Mucosa of stomach (tissue), 1 donor: Measurements from ENCODE around the gene GLG1.
"Not testable (repeated sequence)": the region's sequence is repeated elsewhere in the genome, so short reads cannot be mapped to it uniquely, and the experiment has no call there.

Source experiments
- H3K27me3 ChIP-seq: one replicate; pipeline ENCODE4 v1.7.0; 2013; ENCODE audit warnings: mild to moderate bottlenecking, low read length; ENCODE audit not compliant: control insufficient read depth, insufficient read depth
- H3K36me3 ChIP-seq: one replicate; pipeline ENCODE4 v1.7.0; 2013; ENCODE audit warnings: low read length; ENCODE audit not compliant: control insufficient read depth, insufficient read depth
- H3K4me1 ChIP-seq: one replicate; pipeline ENCODE4 v1.7.0; 2013; ENCODE audit warnings: mild to moderate bottlenecking, low read length; ENCODE audit not compliant: control insufficient read depth, insufficient read depth
- H3K4me3 ChIP-seq: one replicate; pipeline ENCODE4 v1.7.0; 2013; ENCODE audit warnings: low read length
- H3K9ac ChIP-seq: one replicate; pipeline ENCODE4 v1.7.0; 2013; ENCODE audit warnings: mild to moderate bottlenecking, low read length, moderate library complexity
- H3K9me3 ChIP-seq: one replicate; pipeline ENCODE4 v1.7.0; 2013; ENCODE audit warnings: mild to moderate bottlenecking, low read length, moderate library complexity; ENCODE audit not compliant: control insufficient read depth
- donor health status: Pancreatic carcinoma.

The GLG1 gene

GRCh38 chr16:74398212-74398895 lies 208.6 kb downstream of the GLG1 start:
- not testable (repeated sequence) for H3K4me3 ChIP-seq, H3K27me3 ChIP-seq, H3K9ac ChIP-seq, H3K4me1 ChIP-seq, H3K9me3 ChIP-seq, H3K36me3 ChIP-seq
